Activated CD8-positive, alpha-beta memory T cell treated with anti-CD3 and anti-CD28 coated beads for 36 hours (primary cell): ENCODE data around the gene PGBD5. TPM values are rescaled to one million over a fixed set of nuclear protein-coding genes. Genes with fewer than 3 reads are reported as not detected.

Experiments used
- CTCF ChIA-PET: fragments of 350-600 bp; sonication (Branson Sonifier 250); formaldehyde crosslinking; loops from one replicate; lab custom pipeline; 2021; ENCODE audit warnings: antibody characterized with exemption; lab: Charles Lee
- POLR2A ChIA-PET: fragments of 350-600 bp; sonication (Branson Sonifier 250); formaldehyde crosslinking; loops from one replicate; lab custom pipeline; 2021; ENCODE audit warnings: antibody characterized with exemption; lab: Charles Lee
- total RNA-seq, 2 experiments: library from RNA; stranded (reverse); gene quantifications; one replicate each; pipeline ENCODE4 v1.2.3, GENCODE V29; 2021

PGBD5 gene
- total RNA-seq, 2 experiments from 2014 or later: 0.04 TPM; not detected in 1

GRCh38 chr1:230401101-230401500 is 25.0 kb downstream of the PGBD5 start:
- CTCF ChIA-PET: no interaction called here
- POLR2A ChIA-PET: no interaction called here

GRCh38 chr1:230400007-230400344 is 26.2 kb downstream of the PGBD5 start:
- ChIA-PET POLR2A (no interaction called here), CTCF (no interaction called here)

- ChIA-PET POLR2A (no interaction called here), CTCF (no interaction called here)
Observed at GRCh38 chr1:230399321-230400006, 26.7 kb downstream of the PGBD5 start.

GRCh38 chr1:230398856-230399255 is 27.3 kb downstream of the PGBD5 start:
- POLR2A ChIA-PET: no interaction called here
- CTCF ChIA-PET: no interaction called here

GRCh38 chr1:230396966-230397365 is 29.2 kb downstream of the PGBD5 start:
- CTCF ChIA-PET: no interaction called here
- POLR2A ChIA-PET: no interaction called here

- ChIA-PET POLR2A (no interaction called here), CTCF (interaction anchor here (0.6 kb wide), 1 partner anchor 533 kb away, joined by 3 read pairs; no protein-coding TSS in a partner anchor)
Observed at GRCh38 chr1:230395932-230396331, 30.2 kb downstream of the PGBD5 start.

GRCh38 chr1:230394741-230395140 is 31.4 kb downstream of the PGBD5 start:
- POLR2A ChIA-PET: no interaction called here
- CTCF ChIA-PET: no interaction called here

GRCh38 chr1:230394134-230394533 is 32.0 kb downstream of the PGBD5 start:
- ChIA-PET POLR2A (no interaction called here), CTCF (no interaction called here)

- ChIA-PET CTCF (interaction anchor here (0.7 kb wide), 1 partner anchor 9 kb away, joined by 3 read pairs; no protein-coding TSS in a partner anchor), POLR2A (no interaction called here)
Observed at GRCh38 chr1:230393722-230394121, 32.4 kb downstream of the PGBD5 start.

GRCh38 chr1:230392920-230393521 is 33.1 kb downstream of the PGBD5 start:
- POLR2A ChIA-PET: no interaction called here
- CTCF ChIA-PET: interaction anchor here (0.7 kb wide), 2 partner anchors 10 to 249 kb away, joined by 3 to 4 read pairs; no protein-coding TSS in a partner anchor

GRCh38 chr1:230392536-230392909 is 33.6 kb downstream of the PGBD5 start:
- ChIA-PET CTCF (interaction anchor here (0.7 kb wide), 1 partner anchor 249 kb away, joined by 4 read pairs; no protein-coding TSS in a partner anchor), POLR2A (no interaction called here)

- POLR2A ChIA-PET: no interaction called here
Observed at GRCh38 chr1:230391776-230392535, 34.2 kb downstream of the PGBD5 start.

GRCh38 chr1:230390371-230390770 is 35.8 kb downstream of the PGBD5 start:
- POLR2A ChIA-PET: no interaction called here

More at GRCh38 chr1:230391776-230392535, 34.2 kb downstream of the PGBD5 start:
- CTCF ChIA-PET: interaction anchor here (0.7 kb wide), 1 partner anchor 250 kb away, joined by 4 read pairs; no protein-coding TSS in a partner anchor

GRCh38 chr1:230387876-230388275 is 38.3 kb downstream of the PGBD5 start:
- ChIA-PET POLR2A (no interaction called here), CTCF (no interaction called here)

More at GRCh38 chr1:230390371-230390770, 35.8 kb downstream of the PGBD5 start:
- CTCF ChIA-PET: no interaction called here

GRCh38 chr1:230387296-230387695 is 38.8 kb downstream of the PGBD5 start:
- ChIA-PET POLR2A (no interaction called here), CTCF (no interaction called here)

- POLR2A ChIA-PET: no interaction called here
- CTCF ChIA-PET: no interaction called here
Observed at GRCh38 chr1:230386637-230387262, 39.4 kb downstream of the PGBD5 start.

- CTCF ChIA-PET: no interaction called here
Observed at GRCh38 chr1:230385930-230386329, 40.2 kb downstream of the PGBD5 start.

GRCh38 chr1:230385158-230385450 is 41.0 kb downstream of the PGBD5 start:
- ChIA-PET CTCF (no interaction called here), POLR2A (no interaction called here)

More at GRCh38 chr1:230385930-230386329, 40.2 kb downstream of the PGBD5 start:
- POLR2A ChIA-PET: no interaction called here

- ChIA-PET CTCF (no interaction called here), POLR2A (no interaction called here)
Observed at GRCh38 chr1:230384380-230385157, 41.6 kb downstream of the PGBD5 start.
